PFSK-1 (cell line): Measurements from ENCODE around the gene H19.

Experiments used
- FOXP2 ChIP-seq: optimal IDR thresholded peaks from 2 replicates; pipeline ENCODE3; 2011; ENCODE audit warnings: borderline replicate concordance, control low read depth, inconsistent platforms; ENCODE audit not compliant: insufficient read depth; ENCODE audit errors: extremely low read length, extremely low read depth
- POLR2AphosphoS5 ChIP-seq: IDR thresholded peaks from 2 replicates; pipeline ENCODE4 v1.6.1; 2012; ENCODE audit warnings: low read depth, mild to moderate bottlenecking, control low read depth, low read length, moderate library complexity
- SIN3A ChIP-seq: IDR thresholded peaks from 2 replicates; pipeline ENCODE4 v1.6.1; 2012; ENCODE audit warnings: mild to moderate bottlenecking, low read length, moderate library complexity, borderline replicate concordance; ENCODE audit not compliant: insufficient read depth
- TAF1 ChIP-seq: IDR thresholded peaks from 2 replicates; pipeline ENCODE4 v1.6.1; 2012; ENCODE audit warnings: low read length, control low read depth, borderline replicate concordance; ENCODE audit not compliant: insufficient read depth
- TF ChIP-seq, protein P1 (sequence below), 2 experiments: IDR thresholded peaks; 2 replicates each; pipeline versions ENCODE4 v1.6.1 to v1.8.0; 2011 to 2012; ENCODE audit warnings: low read depth in 2 of 2, low read length in 2 of 2, control low read depth in 1 of 2, inconsistent platforms in 1 of 2, mild to moderate bottlenecking in 1 of 2, moderate library complexity in 1 of 2; ENCODE audit not compliant: insufficient read depth in 1 of 2

DNA sequence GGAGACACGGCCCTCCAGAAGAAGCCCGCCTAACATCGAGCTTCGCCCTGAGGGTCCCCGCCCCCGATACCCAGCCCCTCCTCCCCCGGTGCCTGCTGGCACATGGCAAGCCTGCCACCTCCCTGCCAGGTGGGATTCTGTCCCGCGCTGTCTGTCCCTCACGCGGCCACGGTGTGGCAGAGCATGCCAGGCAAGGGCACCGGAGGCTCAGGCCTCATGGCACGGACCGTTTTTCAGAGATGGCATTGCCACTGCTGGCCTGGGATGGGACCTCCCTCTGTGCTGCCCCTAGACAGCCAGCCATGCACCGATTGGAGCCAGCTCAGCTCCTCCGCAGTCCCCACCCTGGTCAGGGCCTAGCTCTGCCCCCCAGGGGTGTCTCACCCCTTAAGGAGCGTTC is 31.1 kb downstream of the H19 start:
- TF ChIP-seq, protein P1, sequence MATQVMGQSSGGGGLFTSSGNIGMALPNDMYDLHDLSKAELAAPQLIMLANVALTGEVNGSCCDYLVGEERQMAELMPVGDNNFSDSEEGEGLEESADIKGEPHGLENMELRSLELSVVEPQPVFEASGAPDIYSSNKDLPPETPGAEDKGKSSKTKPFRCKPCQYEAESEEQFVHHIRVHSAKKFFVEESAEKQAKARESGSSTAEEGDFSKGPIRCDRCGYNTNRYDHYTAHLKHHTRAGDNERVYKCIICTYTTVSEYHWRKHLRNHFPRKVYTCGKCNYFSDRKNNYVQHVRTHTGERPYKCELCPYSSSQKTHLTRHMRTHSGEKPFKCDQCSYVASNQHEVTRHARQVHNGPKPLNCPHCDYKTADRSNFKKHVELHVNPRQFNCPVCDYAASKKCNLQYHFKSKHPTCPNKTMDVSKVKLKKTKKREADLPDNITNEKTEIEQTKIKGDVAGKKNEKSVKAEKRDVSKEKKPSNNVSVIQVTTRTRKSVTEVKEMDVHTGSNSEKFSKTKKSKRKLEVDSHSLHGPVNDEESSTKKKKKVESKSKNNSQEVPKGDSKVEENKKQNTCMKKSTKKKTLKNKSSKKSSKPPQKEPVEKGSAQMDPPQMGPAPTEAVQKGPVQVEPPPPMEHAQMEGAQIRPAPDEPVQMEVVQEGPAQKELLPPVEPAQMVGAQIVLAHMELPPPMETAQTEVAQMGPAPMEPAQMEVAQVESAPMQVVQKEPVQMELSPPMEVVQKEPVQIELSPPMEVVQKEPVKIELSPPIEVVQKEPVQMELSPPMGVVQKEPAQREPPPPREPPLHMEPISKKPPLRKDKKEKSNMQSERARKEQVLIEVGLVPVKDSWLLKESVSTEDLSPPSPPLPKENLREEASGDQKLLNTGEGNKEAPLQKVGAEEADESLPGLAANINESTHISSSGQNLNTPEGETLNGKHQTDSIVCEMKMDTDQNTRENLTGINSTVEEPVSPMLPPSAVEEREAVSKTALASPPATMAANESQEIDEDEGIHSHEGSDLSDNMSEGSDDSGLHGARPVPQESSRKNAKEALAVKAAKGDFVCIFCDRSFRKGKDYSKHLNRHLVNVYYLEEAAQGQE (IDR thresholded peaks at IDR 0.05; ENCODE audit: insufficient read depth in 1 of 2, low read depth in 2 of 2, low read length in 2 of 2), result no peak
- no peak for TF ChIP-seq POLR2AphosphoS5
- TF ChIP-seq FOXP2, result no peak
- TF ChIP-seq TAF1, result no peak
- no peak for TF ChIP-seq SIN3A
